Heart left ventricle (tissue), 13 donors: ENCODE results near the gene S100A13.

Experiments used
- POLR2A ChIP-seq, 2 donors: fragments of 450-650 bp; IDR thresholded peaks; one replicate each; pipeline ENCODE4 v1.6.1; 2017; ENCODE audit warnings: antibody characterized with exemption in 2 of 2, mild to moderate bottlenecking in 2 of 2, moderate library complexity in 2 of 2
- TF ChIP-seq, protein P1 (sequence below), 12 donors: fragments of 200-600 bp; sonication (generic) in 4 of 12; IDR thresholded peaks; one replicate each; pipeline versions ENCODE4 v1.5.0 to v1.8.0; 2018 to 2022; ENCODE audit warnings: antibody characterized with exemption in 12 of 12, mild to moderate bottlenecking in 5 of 12
- donor health status: ischemic (EF 13 %, LVEDD 7.1; RV severe dilation, severe dysfunction).
- donor health status: DM: no; HTN: yes; CAD: no.
- donor health status: DM: no; HTN: no; CAD: no.
- donor health status: ischemic (EF 25% LVEDD 6.9; RV normal size, moderate dysfunction).
- donor health status: ischemic (EF 25% LVEDD 5.7; RV mildly dilated, moderate dysfunction).
- donor health status: ischemic (EF 35%, LVEDD 5.7; RV mildly dilated, moderate dysfunction).
- donor health status: nonischemic (EF 11% LVEDD 7.7; RV severe dilation, severe dysfunction).
- donor health status: DM: yes; HTN: yes; CAD: no.
- donor health status: PGD.
- donor health status: ischemic (EF 29% LVEDD 5.4; RV normal size, mild dysfunction).
- donor health status: nonischemic (EF 23%, LVEDD 6.1; RV moderate dilation, normal function).

DNA sequence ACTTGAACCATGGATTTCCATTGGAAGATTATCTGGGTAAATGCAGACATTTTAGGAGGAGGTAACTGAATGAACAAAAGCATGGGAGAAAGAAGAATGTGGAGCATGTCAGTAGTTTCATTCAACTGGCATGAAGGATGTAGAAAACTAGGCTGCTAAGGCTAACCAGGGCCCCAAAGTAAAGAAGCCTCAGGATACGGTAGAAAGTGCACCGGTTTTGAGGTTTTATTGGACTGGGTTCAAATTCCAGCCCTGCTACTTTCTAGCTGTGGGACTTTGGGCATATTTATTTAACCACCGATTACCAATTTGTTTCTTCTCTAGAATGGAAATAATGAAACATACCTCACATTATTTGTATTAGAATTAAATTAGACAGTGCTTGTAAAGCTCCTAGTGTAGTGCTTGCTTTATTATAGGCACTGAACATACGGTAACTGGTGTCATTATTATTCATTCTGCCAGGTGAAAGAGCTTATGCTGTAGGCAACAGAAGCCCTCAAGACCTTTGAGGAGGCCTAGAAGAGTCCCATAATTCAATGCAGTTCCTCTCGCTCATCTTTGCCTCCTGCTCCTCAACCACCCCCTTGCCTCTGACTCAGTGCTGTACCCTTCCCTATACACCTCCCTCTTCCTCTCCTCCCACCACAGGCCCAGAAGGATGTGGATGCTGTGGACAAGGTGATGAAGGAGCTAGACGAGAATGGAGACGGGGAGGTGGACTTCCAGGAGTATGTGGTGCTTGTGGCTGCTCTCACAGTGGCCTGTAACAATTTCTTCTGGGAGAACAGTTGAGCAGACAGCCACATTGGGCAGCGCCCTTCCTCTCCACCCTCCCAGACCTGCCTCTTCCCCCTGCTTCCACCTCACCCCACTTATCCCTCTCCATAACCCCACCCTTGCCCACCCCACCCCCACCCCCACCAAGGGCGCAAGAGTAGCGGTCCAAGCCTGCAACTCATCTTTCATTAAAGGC lies 4.0 kb upstream of the S100A13 start:
- TF ChIP-seq, protein P1, sequence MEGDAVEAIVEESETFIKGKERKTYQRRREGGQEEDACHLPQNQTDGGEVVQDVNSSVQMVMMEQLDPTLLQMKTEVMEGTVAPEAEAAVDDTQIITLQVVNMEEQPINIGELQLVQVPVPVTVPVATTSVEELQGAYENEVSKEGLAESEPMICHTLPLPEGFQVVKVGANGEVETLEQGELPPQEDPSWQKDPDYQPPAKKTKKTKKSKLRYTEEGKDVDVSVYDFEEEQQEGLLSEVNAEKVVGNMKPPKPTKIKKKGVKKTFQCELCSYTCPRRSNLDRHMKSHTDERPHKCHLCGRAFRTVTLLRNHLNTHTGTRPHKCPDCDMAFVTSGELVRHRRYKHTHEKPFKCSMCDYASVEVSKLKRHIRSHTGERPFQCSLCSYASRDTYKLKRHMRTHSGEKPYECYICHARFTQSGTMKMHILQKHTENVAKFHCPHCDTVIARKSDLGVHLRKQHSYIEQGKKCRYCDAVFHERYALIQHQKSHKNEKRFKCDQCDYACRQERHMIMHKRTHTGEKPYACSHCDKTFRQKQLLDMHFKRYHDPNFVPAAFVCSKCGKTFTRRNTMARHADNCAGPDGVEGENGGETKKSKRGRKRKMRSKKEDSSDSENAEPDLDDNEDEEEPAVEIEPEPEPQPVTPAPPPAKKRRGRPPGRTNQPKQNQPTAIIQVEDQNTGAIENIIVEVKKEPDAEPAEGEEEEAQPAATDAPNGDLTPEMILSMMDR (IDR thresholded peaks at IDR 0.05) = no peak
- no peak for TF ChIP-seq POLR2A (IDR thresholded peaks at IDR 0.05)
